Activated CD4-positive, alpha-beta T cell treated with anti-CD3 and anti-CD28 coated beads, Interleukin-2, amount 10 ng/mL, durations not matched to agents 24 days and 14 days (primary cell): ENCODE data around the gene LNX2. TPM values are rescaled to one million over a fixed set of nuclear protein-coding genes. Genes with fewer than 3 reads are reported as not detected.

Experiments used
- DNase-seq: peaks from one replicate; pipeline ENCODE4 v3.0.0; 2022
- H3K27ac Mint-ChIP-seq: one replicate; pipeline ENCODE4 v1.8.0; 2022; ENCODE audit warnings: mild to moderate bottlenecking, mixed read lengths
- H3K27me3 Mint-ChIP-seq: one replicate; pipeline ENCODE4 v1.8.0; 2022; ENCODE audit warnings: mixed read lengths
- H3K36me3 Mint-ChIP-seq: one replicate; pipeline ENCODE4 v1.8.0; 2022; ENCODE audit warnings: low read depth, mild to moderate bottlenecking, mixed read lengths
- H3K4me1 Mint-ChIP-seq: one replicate; pipeline ENCODE4 v1.8.0; 2021; ENCODE audit warnings: mixed read lengths
- H3K4me3 Mint-ChIP-seq: one replicate; pipeline ENCODE4 v1.8.0; 2022; ENCODE audit warnings: mild to moderate bottlenecking, moderate library complexity, mixed read lengths
- H3K9me3 Mint-ChIP-seq: one replicate; pipeline ENCODE4 v1.8.0; 2021; ENCODE audit warnings: mixed read lengths
- intact Hi-C: fragments of 100-400 bp; cut with micrococcal nuclease; formaldehyde crosslinking; loops from one replicate; pipeline ENCODE4 v1.15.1; 2023
- total RNA-seq: library from RNA; stranded (reverse); gene quantifications from 2 replicates; pipeline ENCODE4 v1.2.3, GENCODE V29; 2022

Gene LNX2
- total RNA-seq, 1 donor from 2014 or later = 4.1 TPM

- Mint-ChIP-seq H3K36me3 (no peaks in the 10 kb centered on the region), H3K4me1 (no peaks in the 10 kb centered on the region), H3K9me3 (no peaks in the 10 kb centered on the region), H3K27me3 (peaks cover 28% of the 10 kb centered on the region), H3K4me3 (no peak overlapping the region), H3K27ac (no peak overlapping the region)
- intact Hi-C loops = no loop called here
- no peak for DNase-seq
These were observed 104.2 kb downstream of the LNX2 start for GRCh38 chr13:27516103-27516502.

- H3K4me1 Mint-ChIP-seq = no peaks in the 10 kb centered on the region
- no peak for DNase-seq
- H3K4me3 Mint-ChIP-seq = no peak overlapping the region
- intact Hi-C loops = no loop called here
- no peak overlapping the region for H3K27ac Mint-ChIP-seq
- no peaks in the 10 kb centered on the region for H3K27me3 Mint-ChIP-seq
- no peaks in the 10 kb centered on the region for H3K36me3 Mint-ChIP-seq
- H3K9me3 Mint-ChIP-seq = no peaks in the 10 kb centered on the region
These were observed 110.2 kb downstream of the LNX2 start for GRCh38 chr13:27510082-27510481.

- intact Hi-C loops = no loop called here
- no peak overlapping the region for H3K4me3 Mint-ChIP-seq
- H3K9me3 Mint-ChIP-seq = no peaks in the 10 kb centered on the region
- H3K27ac Mint-ChIP-seq = no peak overlapping the region
- DNase-seq = no peak
- no peaks in the 10 kb centered on the region for H3K27me3 Mint-ChIP-seq
- H3K36me3 Mint-ChIP-seq = no peaks in the 10 kb centered on the region
- H3K4me1 Mint-ChIP-seq = no peaks in the 10 kb centered on the region
These were observed 111.5 kb downstream of the LNX2 start for GRCh38 chr13:27508802-27509201.

GRCh38 chr13:27505792-27506191 lies 114.5 kb downstream of the LNX2 start:
- Mint-ChIP-seq H3K27me3 (no peaks in the 10 kb centered on the region), H3K4me1 (no peaks in the 10 kb centered on the region), H3K9me3 (no peaks in the 10 kb centered on the region), H3K27ac (no peak overlapping the region), H3K4me3 (no peak overlapping the region), H3K36me3 (no peaks in the 10 kb centered on the region)
- DNase-seq = no peak
- intact Hi-C loops = no loop called here

GRCh38 chr13:27504868-27505194 lies 115.5 kb downstream of the LNX2 start:
- no peak overlapping the region for H3K27ac Mint-ChIP-seq
- H3K4me1 Mint-ChIP-seq = no peaks in the 10 kb centered on the region
- no peaks in the 10 kb centered on the region for H3K9me3 Mint-ChIP-seq
- intact Hi-C loops = no loop called here
- H3K27me3 Mint-ChIP-seq = no peaks in the 10 kb centered on the region
- DNase-seq = no peak
- H3K36me3 Mint-ChIP-seq = no peaks in the 10 kb centered on the region
- H3K4me3 Mint-ChIP-seq = no peak overlapping the region

- intact Hi-C loops = no loop called here
- Mint-ChIP-seq H3K27me3 (no peaks in the 10 kb centered on the region), H3K36me3 (no peaks in the 10 kb centered on the region), H3K4me3 (no peak overlapping the region), H3K27ac (no peak overlapping the region), H3K4me1 (no peaks in the 10 kb centered on the region), H3K9me3 (no peaks in the 10 kb centered on the region)
- no peak for DNase-seq
These were observed 116.0 kb downstream of the LNX2 start for GRCh38 chr13:27504128-27504867.

- no peak for DNase-seq
These were observed 119.4 kb downstream of the LNX2 start for GRCh38 chr13:27500806-27501534.

GRCh38 chr13:27497563-27498230 lies 122.6 kb downstream of the LNX2 start:
- Mint-ChIP-seq H3K4me3 (no peak overlapping the region), H3K27me3 (peaks cover 1% of the 10 kb centered on the region), H3K36me3 (no peaks in the 10 kb centered on the region), H3K9me3 (no peaks in the 10 kb centered on the region), H3K4me1 (no peaks in the 10 kb centered on the region), H3K27ac (no peak overlapping the region)
- intact Hi-C loops = no loop called here
- no peak for DNase-seq

More at GRCh38 chr13:27500806-27501534, 119.4 kb downstream of the LNX2 start:
- no peaks in the 10 kb centered on the region for H3K9me3 Mint-ChIP-seq
- H3K36me3 Mint-ChIP-seq = no peaks in the 10 kb centered on the region
- intact Hi-C loops = no loop called here
- no peak overlapping the region for H3K4me3 Mint-ChIP-seq
- no peak overlapping the region for H3K27ac Mint-ChIP-seq
- no peaks in the 10 kb centered on the region for H3K27me3 Mint-ChIP-seq
- no peaks in the 10 kb centered on the region for H3K4me1 Mint-ChIP-seq

- intact Hi-C loops = no loop called here
These were observed 123.6 kb downstream of the LNX2 start for GRCh38 chr13:27496536-27497273.

GRCh38 chr13:27496006-27496405 lies 124.3 kb downstream of the LNX2 start:
- Mint-ChIP-seq H3K4me1 (no peaks in the 10 kb centered on the region), H3K27me3 (peaks cover 1% of the 10 kb centered on the region), H3K36me3 (no peaks in the 10 kb centered on the region), H3K9me3 (no peaks in the 10 kb centered on the region), H3K27ac (no peak overlapping the region), H3K4me3 (no peak overlapping the region)
- DNase-seq = no peak
- intact Hi-C loops = no loop called here

More at GRCh38 chr13:27496536-27497273, 123.6 kb downstream of the LNX2 start:
- Mint-ChIP-seq H3K4me1 (no peaks in the 10 kb centered on the region), H3K36me3 (no peaks in the 10 kb centered on the region), H3K27me3 (peaks cover 1% of the 10 kb centered on the region), H3K4me3 (no peak overlapping the region), H3K27ac (no peak overlapping the region), H3K9me3 (no peaks in the 10 kb centered on the region)
- no peak for DNase-seq

Other genes starting within 250 kb of the LNX2 start
- gene GTF3A, start 195.9 kb downstream of the LNX2 start, total RNA-seq = 279 and 284 TPM in 2 replicates
- 28.8 and 30.4 TPM in 2 replicates for gene MTIF3, start 170.0 kb downstream of the LNX2 start, total RNA-seq
- gene POLR1D, start 1.4 kb upstream of the LNX2 start, total RNA-seq = 134 and 140 TPM in 2 replicates
- not detected in 2 replicates for gene GSX1, start 172.0 kb upstream of the LNX2 start, total RNA-seq